Stimulated activated CD8-positive, alpha-beta memory T cell treated with anti-CD3 and anti-CD28 coated beads, Interleukin-15, amount 100 ng/mL, for 24 hours (primary cell): Measurements from ENCODE around the gene CTSW.

Source experiments
- DNase-seq: peaks from one replicate; pipeline ENCODE4 v3.0.0-alpha.2; 2020; ENCODE audit warnings: low read depth

Gene CTSW

GRCh38 chr11:65867284-65868071 is 12.2 kb upstream of the CTSW start:
- DNase-seq = no peak

- no peak for DNase-seq
These were observed 11.5 kb upstream of the CTSW start for GRCh38 chr11:65868076-65868667.

GRCh38 chr11:65868907-65869306 is 10.7 kb upstream of the CTSW start:
- DNase-seq = no peak

GRCh38 chr11:65869643-65870306 is 9.9 kb upstream of the CTSW start:
- no peak for DNase-seq

- no peak for DNase-seq
These were observed 9.4 kb upstream of the CTSW start for GRCh38 chr11:65870307-65870658.

GRCh38 chr11:65870706-65871681 is 8.6 kb upstream of the CTSW start:
- DNase-seq = no peak

GRCh38 chr11:65871811-65872548 is 7.7 kb upstream of the CTSW start:
- no peak for DNase-seq

GRCh38 chr11:65872586-65873317 is 6.9 kb upstream of the CTSW start, which contains the start of gene EFEMP2:
Gene EFEMP2 (minus strand): TSS chr11:65872800. CDS start chr11:65872354, 446 bp downstream.
- DNase-seq = no peak

GRCh38 chr11:65873318-65874156 is 6.1 kb upstream of the CTSW start:
- peak; percentile 96 for DNase-seq

- DNase-seq = no peak
These were observed 390 bp downstream of the CTSW start for GRCh38 chr11:65880027-65880426.

- DNase-seq = no peak
These were observed 1.3 kb downstream of the CTSW start for GRCh38 chr11:65880844-65881421.

- DNase-seq = no peak
These were observed 2.8 kb downstream of the CTSW start for GRCh38 chr11:65882120-65883057.

- no peak for DNase-seq
These were observed 3.6 kb downstream of the CTSW start for GRCh38 chr11:65883058-65883761.

- DNase-seq = no peak
These were observed 4.4 kb downstream of the CTSW start for GRCh38 chr11:65883786-65884715.

GRCh38 chr11:65884716-65885092 is 5.1 kb downstream of the CTSW start:
- peak; percentile 69 for DNase-seq

- no peak for DNase-seq
These were observed 5.6 kb downstream of the CTSW start for GRCh38 chr11:65885231-65885630.
